ENCODE measurements around the gene MUC22.

DNA sequence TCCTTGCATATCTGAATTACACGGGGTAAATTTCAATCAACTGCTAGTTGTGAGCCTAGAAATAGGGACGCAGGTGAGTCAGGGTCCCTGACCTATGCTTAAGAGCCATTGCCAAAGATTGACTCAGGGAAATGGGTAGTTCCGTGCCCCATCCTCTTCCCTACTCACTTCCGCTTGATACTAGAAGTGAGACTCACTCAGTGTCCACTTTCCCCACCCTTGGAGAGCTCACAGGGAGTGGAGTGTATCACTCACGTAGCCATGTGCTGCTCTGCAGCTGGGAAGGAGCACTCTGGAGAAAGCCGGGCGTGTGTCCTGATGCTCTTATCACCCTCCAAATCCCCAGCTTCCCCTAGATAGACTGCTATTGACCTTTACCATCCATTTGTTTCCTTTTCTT lies 543 bp upstream of the MUC22 start:
- TF ChIP-seq, protein P1, sequence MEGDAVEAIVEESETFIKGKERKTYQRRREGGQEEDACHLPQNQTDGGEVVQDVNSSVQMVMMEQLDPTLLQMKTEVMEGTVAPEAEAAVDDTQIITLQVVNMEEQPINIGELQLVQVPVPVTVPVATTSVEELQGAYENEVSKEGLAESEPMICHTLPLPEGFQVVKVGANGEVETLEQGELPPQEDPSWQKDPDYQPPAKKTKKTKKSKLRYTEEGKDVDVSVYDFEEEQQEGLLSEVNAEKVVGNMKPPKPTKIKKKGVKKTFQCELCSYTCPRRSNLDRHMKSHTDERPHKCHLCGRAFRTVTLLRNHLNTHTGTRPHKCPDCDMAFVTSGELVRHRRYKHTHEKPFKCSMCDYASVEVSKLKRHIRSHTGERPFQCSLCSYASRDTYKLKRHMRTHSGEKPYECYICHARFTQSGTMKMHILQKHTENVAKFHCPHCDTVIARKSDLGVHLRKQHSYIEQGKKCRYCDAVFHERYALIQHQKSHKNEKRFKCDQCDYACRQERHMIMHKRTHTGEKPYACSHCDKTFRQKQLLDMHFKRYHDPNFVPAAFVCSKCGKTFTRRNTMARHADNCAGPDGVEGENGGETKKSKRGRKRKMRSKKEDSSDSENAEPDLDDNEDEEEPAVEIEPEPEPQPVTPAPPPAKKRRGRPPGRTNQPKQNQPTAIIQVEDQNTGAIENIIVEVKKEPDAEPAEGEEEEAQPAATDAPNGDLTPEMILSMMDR (IDR thresholded peaks at IDR 0.05; ENCODE audit: low read depth, low read length): no peak
- TF ChIP-seq MAX (IDR thresholded peaks at IDR 0.05; ENCODE audit: low read depth, low read length) (no peak), POLR2A (IDR thresholded peaks at IDR 0.05; ENCODE audit: extremely low read depth, insufficient read length) (no peak), MYC (IDR thresholded peaks at IDR 0.05; ENCODE audit: low read depth, low read length) (no peak)

All from NB4 (cell line).